ENCODE data around the gene ETNK1.
A peak's percentile ranks its signal among the peaks of the same experiment; 100 is the strongest.

Gene ETNK1

GRCh38 chr12:22648668-22649067 lies 23.7 kb downstream of the ETNK1 start:
- DNase-seq (ENCODE audit: low read depth in 1 of 2, low spot score in 1 of 2): no peak
- Histone ChIP-seq H3K4me3 (replicated peaks; ENCODE audit: insufficient read depth, low read length) (no peak overlapping the region), H3K27ac (replicated peaks) (no peak overlapping the region), H3K27me3 (ENCODE audit: insufficient read depth, poor library complexity, severe bottlenecking) (no peaks in the 10 kb centered on the region)
- no peak for TF ChIP-seq POLR2AphosphoS5 (IDR thresholded peaks at IDR 0.05; ENCODE audit: low read depth)
- no peak for TF ChIP-seq CTCF (IDR thresholded peaks at IDR 0.05; ENCODE audit: insufficient read depth, low read length)
- no peak for TF ChIP-seq GABPA (IDR thresholded peaks at IDR 0.05; ENCODE audit: low read depth)
- TF ChIP-seq REST (IDR thresholded peaks at IDR 0.05; ENCODE audit: insufficient replicate concordance, low read depth): no peak
- no peak for TF ChIP-seq SPI1 (IDR thresholded peaks at IDR 0.05; ENCODE audit: borderline replicate concordance, low read depth)

- no peak overlapping the region for H3K4me3 ChIP-seq (replicated peaks; ENCODE audit: insufficient read depth, low read length)
- H3K27me3 ChIP-seq (ENCODE audit: insufficient read depth, poor library complexity, severe bottlenecking): no peaks in the 10 kb centered on the region
- DNase-seq (ENCODE audit: low read depth in 1 of 2, low spot score in 1 of 2): no peak
- peak; percentile 63 for TF ChIP-seq SPI1 (IDR thresholded peaks at IDR 0.05; ENCODE audit: borderline replicate concordance, low read depth)
- TF ChIP-seq GABPA (IDR thresholded peaks at IDR 0.05; ENCODE audit: low read depth): no peak
- TF ChIP-seq POLR2AphosphoS5 (IDR thresholded peaks at IDR 0.05; ENCODE audit: low read depth): no peak
- no peak overlapping the region for H3K27ac ChIP-seq (replicated peaks)
Observed at GRCh38 chr12:22653075-22653474, 28.1 kb downstream of the ETNK1 start.

GRCh38 chr12:22653791-22654190 lies 28.8 kb downstream of the ETNK1 start:
- no peak for DNase-seq (ENCODE audit: low read depth in 1 of 2, low spot score in 1 of 2)
- TF ChIP-seq POLR2AphosphoS5 (IDR thresholded peaks at IDR 0.05; ENCODE audit: low read depth) (no peak), GABPA (IDR thresholded peaks at IDR 0.05; ENCODE audit: low read depth) (no peak), SPI1 (IDR thresholded peaks at IDR 0.05; ENCODE audit: borderline replicate concordance, low read depth) (no peak), REST (IDR thresholded peaks at IDR 0.05; ENCODE audit: insufficient replicate concordance, low read depth) (no peak), CTCF (IDR thresholded peaks at IDR 0.05; ENCODE audit: insufficient read depth, low read length) (no peak)
- no peak overlapping the region for H3K27ac ChIP-seq (replicated peaks)
- no peak overlapping the region for H3K4me3 ChIP-seq (replicated peaks; ENCODE audit: insufficient read depth, low read length)
- H3K27me3 ChIP-seq (ENCODE audit: insufficient read depth, poor library complexity, severe bottlenecking): no peaks in the 10 kb centered on the region

- Histone ChIP-seq H3K4me3 (replicated peaks; ENCODE audit: insufficient read depth, low read length) (no peak overlapping the region), H3K27me3 (ENCODE audit: insufficient read depth, poor library complexity, severe bottlenecking) (no peaks in the 10 kb centered on the region), H3K27ac (replicated peaks) (no peak overlapping the region)
- TF ChIP-seq SPI1 (IDR thresholded peaks at IDR 0.05; ENCODE audit: borderline replicate concordance, low read depth): no peak
- no peak for TF ChIP-seq CTCF (IDR thresholded peaks at IDR 0.05; ENCODE audit: insufficient read depth, low read length)
- TF ChIP-seq POLR2AphosphoS5 (IDR thresholded peaks at IDR 0.05; ENCODE audit: low read depth): no peak
- TF ChIP-seq GABPA (IDR thresholded peaks at IDR 0.05; ENCODE audit: low read depth): no peak
- TF ChIP-seq REST (IDR thresholded peaks at IDR 0.05; ENCODE audit: insufficient replicate concordance, low read depth): no peak
- no peak for DNase-seq (ENCODE audit: low read depth in 1 of 2, low spot score in 1 of 2)
Observed at GRCh38 chr12:22656376-22656775, 31.4 kb downstream of the ETNK1 start.
